Measurements from ENCODE around the gene YAF2. TPM values are rescaled to one million over a fixed set of nuclear protein-coding genes. Genes with fewer than 3 reads are reported as not detected.

Gene YAF2
- total and polyA plus RNA-seq, 2 donors, result 24.9 to 28.3 TPM

DNA sequence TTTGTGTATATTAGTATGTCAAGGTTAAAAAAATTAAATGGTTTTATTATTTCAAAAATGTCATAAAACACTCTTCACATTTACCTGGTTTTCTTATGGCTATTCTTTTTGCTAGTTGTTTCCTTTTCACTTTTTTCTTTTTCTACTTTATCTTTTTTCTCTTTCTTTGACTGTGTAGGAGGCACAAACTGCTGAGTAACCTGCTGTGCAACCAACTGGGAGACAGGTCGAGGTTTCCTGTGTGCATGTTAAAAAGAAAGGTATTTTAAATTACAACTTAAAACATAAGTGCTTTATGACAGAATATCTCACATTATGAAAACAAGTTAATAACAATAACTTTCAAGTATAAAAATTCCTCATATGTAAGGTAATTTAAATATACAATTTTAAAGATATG, 76.5 kb downstream of the YAF2 start:
- 27% methylated on average over 1 of the region's 1 CpG for WGBS
- no peak overlapping the region for H3K4me3 ChIP-seq (ENCODE audit: low read length in 2 of 2)
- DNase-seq (ENCODE audit: low read depth in 6 of 9, low spot score in 9 of 9), result no peak
- no peaks in the 10 kb centered on the region for H3K9me3 ChIP-seq (ENCODE audit: control insufficient read depth in 2 of 2, insufficient read depth in 1 of 2, low read length in 1 of 2)
- no peaks in the 10 kb centered on the region for H3K27me3 ChIP-seq (ENCODE audit: control insufficient read depth in 2 of 2, insufficient read depth in 1 of 2, low read length in 1 of 2)
- peaks cover 3 to 6% of the 10 kb centered on the region in 2 donors for H3K36me3 ChIP-seq (ENCODE audit: control insufficient read depth in 2 of 2, insufficient read depth in 2 of 2, low read length in 1 of 2)
- no peaks in the 10 kb centered on the region for H3K4me1 ChIP-seq (ENCODE audit: control insufficient read depth in 2 of 2, insufficient read depth in 2 of 2, low read length in 2 of 2)
- no peak overlapping the region for H3K27ac ChIP-seq (ENCODE audit: low read depth in 1 of 2, low read length in 1 of 2)

DNA sequence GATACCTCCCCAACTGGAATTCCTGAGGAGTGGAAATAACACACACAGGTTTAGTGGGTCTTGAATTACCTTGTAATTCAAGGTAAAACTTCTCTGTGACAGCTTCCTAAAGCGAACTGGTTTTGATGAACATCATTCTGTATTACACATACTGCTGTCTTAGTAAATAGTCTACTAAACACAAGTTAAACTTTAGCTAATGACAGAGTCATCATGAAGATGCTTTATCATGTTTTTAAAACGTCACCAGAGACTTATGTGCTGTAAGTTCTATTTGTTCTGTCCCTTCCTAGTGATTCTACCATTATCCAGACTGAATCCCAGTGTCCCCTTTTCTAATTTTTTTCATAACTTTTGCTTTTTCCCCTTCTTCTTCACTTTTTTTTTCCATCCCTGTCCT, 81.8 kb downstream of the YAF2 start:
- 61% methylated on average over 2 of the region's 2 CpGs for WGBS
- H3K27me3 ChIP-seq (ENCODE audit: control insufficient read depth in 2 of 2, insufficient read depth in 1 of 2, low read length in 1 of 2), result no peaks in the 10 kb centered on the region
- H3K36me3 ChIP-seq (ENCODE audit: control insufficient read depth in 2 of 2, insufficient read depth in 2 of 2, low read length in 1 of 2), result peaks cover 3 to 6% of the 10 kb centered on the region in 2 donors
- H3K27ac ChIP-seq (ENCODE audit: low read depth in 1 of 2, low read length in 1 of 2), result no peak overlapping the region
- no peak for DNase-seq (ENCODE audit: low read depth in 6 of 9, low spot score in 9 of 9)
- no peaks in the 10 kb centered on the region for H3K9me3 ChIP-seq (ENCODE audit: control insufficient read depth in 2 of 2, insufficient read depth in 1 of 2, low read length in 1 of 2)
- H3K4me1 ChIP-seq (ENCODE audit: control insufficient read depth in 2 of 2, insufficient read depth in 2 of 2, low read length in 2 of 2), result no peaks in the 10 kb centered on the region
- no peak overlapping the region for H3K4me3 ChIP-seq (ENCODE audit: low read length in 2 of 2)

DNA sequence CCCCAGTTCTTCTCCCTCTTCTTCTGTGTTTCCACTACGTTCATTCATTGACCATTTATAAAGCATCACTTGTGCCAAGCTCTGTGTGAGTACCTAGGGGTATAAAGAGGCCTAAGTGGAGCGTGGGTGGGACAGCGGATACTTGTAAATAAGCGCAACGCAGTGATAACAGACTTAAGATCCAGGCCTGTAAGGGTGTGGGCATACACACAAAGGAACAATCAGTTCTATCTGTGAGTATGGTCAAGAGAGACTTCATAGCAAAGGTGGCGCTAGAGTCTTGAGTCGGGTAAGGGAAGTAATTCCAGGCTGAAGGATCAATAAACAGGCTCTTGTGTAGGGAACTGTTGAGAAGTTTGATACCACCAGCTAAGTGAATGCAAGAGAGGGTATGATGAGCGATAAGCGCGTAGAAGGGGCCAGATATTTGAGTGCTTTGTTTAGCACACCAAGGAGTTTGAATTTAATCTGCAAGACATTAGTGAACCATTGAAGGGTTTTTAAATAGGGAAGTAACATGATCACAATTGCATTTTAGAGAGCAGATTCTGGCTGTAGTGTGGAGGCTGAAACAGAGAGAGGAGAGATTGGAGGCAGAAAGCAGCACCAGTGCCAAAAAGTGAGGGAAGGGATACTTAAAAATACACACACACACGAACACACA, 92.4 kb downstream of the YAF2 start:
- Histone ChIP-seq H3K27me3 (ENCODE audit: control insufficient read depth in 2 of 2, insufficient read depth in 1 of 2, low read length in 1 of 2) (peaks cover 0 to 2% of the 10 kb centered on the region in 2 donors), H3K4me3 (ENCODE audit: low read length in 2 of 2) (no peak overlapping the region), H3K4me1 (ENCODE audit: control insufficient read depth in 2 of 2, insufficient read depth in 2 of 2, low read length in 2 of 2) (peaks cover 7 to 9% of the 10 kb centered on the region in 2 donors), H3K27ac (ENCODE audit: low read depth in 1 of 2, low read length in 1 of 2) (no peak overlapping the region), H3K36me3 (ENCODE audit: control insufficient read depth in 2 of 2, insufficient read depth in 2 of 2, low read length in 1 of 2) (no peaks in the 10 kb centered on the region), H3K9me3 (ENCODE audit: control insufficient read depth in 2 of 2, insufficient read depth in 1 of 2, low read length in 1 of 2) (no peaks in the 10 kb centered on the region)
- no peak for DNase-seq (ENCODE audit: low read depth in 6 of 9, low spot score in 9 of 9)
- WGBS, result 95% methylated on average over 11 of the region's 11 CpGs

DNA sequence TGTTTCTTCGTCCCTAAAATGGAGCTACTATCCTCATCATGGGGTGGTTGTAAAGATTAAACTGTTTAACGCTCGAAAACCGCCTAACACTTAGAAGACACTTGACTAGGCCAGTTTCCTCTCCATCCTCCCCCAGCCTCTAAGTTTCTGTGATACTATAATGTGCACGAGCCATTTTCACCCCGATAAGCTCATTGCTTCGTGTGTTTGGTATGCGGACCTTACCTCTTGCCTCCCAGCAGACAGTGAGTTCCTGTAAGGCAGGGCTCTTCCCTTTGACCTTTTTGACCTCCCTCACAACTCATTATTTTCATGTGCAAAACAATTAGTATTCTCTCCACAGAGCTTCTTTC, 92.9 kb downstream of the YAF2 start:
- Histone ChIP-seq H3K4me1 (ENCODE audit: control insufficient read depth in 2 of 2, insufficient read depth in 2 of 2, low read length in 2 of 2) (peaks cover 7 to 9% of the 10 kb centered on the region in 2 donors), H3K4me3 (ENCODE audit: low read length in 2 of 2) (peak overlapping the region; percentile 52 to 79), H3K9me3 (ENCODE audit: control insufficient read depth in 2 of 2, insufficient read depth in 1 of 2, low read length in 1 of 2) (no peaks in the 10 kb centered on the region), H3K27ac (ENCODE audit: low read depth in 1 of 2, low read length in 1 of 2) (peak overlapping the region in 1 of 2 donors; percentile 41), H3K27me3 (ENCODE audit: control insufficient read depth in 2 of 2, insufficient read depth in 1 of 2, low read length in 1 of 2) (peaks cover 0 to 2% of the 10 kb centered on the region in 2 donors), H3K36me3 (ENCODE audit: control insufficient read depth in 2 of 2, insufficient read depth in 2 of 2, low read length in 1 of 2) (no peaks in the 10 kb centered on the region)
- WGBS, result 29% methylated on average over 8 of the region's 8 CpGs
- peak in 2 of 9 donors; percentile 22 to 26 for DNase-seq (ENCODE audit: low read depth in 6 of 9, low spot score in 9 of 9)

DNA sequence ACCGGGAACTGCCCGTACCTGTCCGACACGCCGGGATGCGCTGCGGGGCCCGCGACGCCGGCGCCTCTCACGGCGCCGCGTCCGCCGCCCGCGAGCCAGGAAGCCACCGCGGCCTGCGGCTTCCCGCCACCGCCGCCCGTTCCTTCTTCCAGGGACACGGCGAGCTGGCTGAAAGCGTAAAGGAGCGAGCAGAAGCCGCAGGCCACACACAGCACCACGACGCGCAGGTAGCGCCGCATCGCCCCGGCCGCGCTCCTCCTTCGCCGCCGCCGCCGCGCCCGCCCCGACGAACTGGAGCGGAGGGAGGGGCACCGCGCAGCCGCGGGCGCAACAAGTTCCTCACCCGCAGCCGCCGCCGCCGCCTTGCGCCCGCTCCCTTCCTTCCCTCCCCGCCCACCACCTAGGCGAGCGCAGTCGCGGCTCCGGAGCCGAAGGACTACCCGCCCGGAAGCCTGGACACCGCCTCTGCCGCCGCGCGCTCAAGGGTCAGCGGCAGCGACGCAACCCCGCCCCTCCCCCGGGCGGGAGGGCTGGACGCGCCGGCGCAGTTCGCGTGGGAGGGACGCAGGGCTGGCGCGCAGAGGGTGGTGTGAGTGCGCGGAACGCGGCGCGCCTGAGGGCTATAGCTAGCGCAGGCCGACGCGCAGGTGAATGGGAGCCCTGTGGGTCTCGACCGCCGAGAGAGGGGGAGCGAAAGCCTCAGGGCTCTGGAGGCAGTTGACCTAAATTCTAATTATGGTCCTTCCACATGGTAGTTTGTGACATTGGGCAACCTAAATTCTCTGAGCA, 93.4 kb downstream of the YAF2 start, which contains the start of gene GXYLT1:
GXYLT1 (minus strand) TSS at position 467 of the 789 bp plus-strand sequence; CDS start at position 239, 228 bp downstream.
- H3K27me3 ChIP-seq (ENCODE audit: control insufficient read depth in 2 of 2, insufficient read depth in 1 of 2, low read length in 1 of 2), result peaks cover 0 to 2% of the 10 kb centered on the region in 2 donors
- WGBS, result under 1% methylated on average over 106 of the region's 106 CpGs
- no peaks in the 10 kb centered on the region for H3K9me3 ChIP-seq (ENCODE audit: control insufficient read depth in 2 of 2, insufficient read depth in 1 of 2, low read length in 1 of 2)
- DNase-seq (ENCODE audit: low read depth in 6 of 9, low spot score in 9 of 9), result peak in 8 of 9 donors; percentile 30 to 81 (median 63)
- H3K36me3 ChIP-seq (ENCODE audit: control insufficient read depth in 2 of 2, insufficient read depth in 2 of 2, low read length in 1 of 2), result no peaks in the 10 kb centered on the region
- H3K4me1 ChIP-seq (ENCODE audit: control insufficient read depth in 2 of 2, insufficient read depth in 2 of 2, low read length in 2 of 2), result peaks cover 7 to 9% of the 10 kb centered on the region in 2 donors
- peak within 1 kb of the TSS; percentile 41 to 83 for H3K27ac ChIP-seq (ENCODE audit: low read depth in 1 of 2, low read length in 1 of 2)
- H3K4me3 ChIP-seq (ENCODE audit: low read length in 2 of 2), result peak within 1 kb of the TSS; percentile 52 to 79

DNA sequence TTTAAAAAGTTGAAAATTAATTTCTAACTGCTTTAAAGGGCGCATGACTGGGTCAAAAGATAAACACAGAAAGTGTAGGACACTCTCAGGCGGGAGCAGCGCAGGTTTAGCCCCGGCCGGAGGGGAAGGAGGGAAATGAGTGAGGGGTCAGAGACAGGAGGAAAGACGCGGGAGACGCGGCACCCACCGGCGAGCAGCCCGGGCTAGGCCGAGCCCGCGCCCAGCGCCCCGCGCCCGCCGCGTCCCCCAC, 94.0 kb downstream of the YAF2 start:
- 1% methylated on average over 21 of the region's 21 CpGs for WGBS
- peak in 1 of 9 donors; percentile 16 for DNase-seq (ENCODE audit: low read depth in 6 of 9, low spot score in 9 of 9)
- H3K4me1 ChIP-seq (ENCODE audit: control insufficient read depth in 2 of 2, insufficient read depth in 2 of 2, low read length in 2 of 2), result peaks cover 7 to 9% of the 10 kb centered on the region in 2 donors
- H3K9me3 ChIP-seq (ENCODE audit: control insufficient read depth in 2 of 2, insufficient read depth in 1 of 2, low read length in 1 of 2), result no peaks in the 10 kb centered on the region
- peaks cover 0 to 2% of the 10 kb centered on the region in 2 donors for H3K27me3 ChIP-seq (ENCODE audit: control insufficient read depth in 2 of 2, insufficient read depth in 1 of 2, low read length in 1 of 2)
- peak overlapping the region; percentile 52 to 79 for H3K4me3 ChIP-seq (ENCODE audit: low read length in 2 of 2)
- H3K27ac ChIP-seq (ENCODE audit: low read depth in 1 of 2, low read length in 1 of 2), result peak overlapping the region; percentile 7 to 83
- H3K36me3 ChIP-seq (ENCODE audit: control insufficient read depth in 2 of 2, insufficient read depth in 2 of 2, low read length in 1 of 2), result no peaks in the 10 kb centered on the region

DNA sequence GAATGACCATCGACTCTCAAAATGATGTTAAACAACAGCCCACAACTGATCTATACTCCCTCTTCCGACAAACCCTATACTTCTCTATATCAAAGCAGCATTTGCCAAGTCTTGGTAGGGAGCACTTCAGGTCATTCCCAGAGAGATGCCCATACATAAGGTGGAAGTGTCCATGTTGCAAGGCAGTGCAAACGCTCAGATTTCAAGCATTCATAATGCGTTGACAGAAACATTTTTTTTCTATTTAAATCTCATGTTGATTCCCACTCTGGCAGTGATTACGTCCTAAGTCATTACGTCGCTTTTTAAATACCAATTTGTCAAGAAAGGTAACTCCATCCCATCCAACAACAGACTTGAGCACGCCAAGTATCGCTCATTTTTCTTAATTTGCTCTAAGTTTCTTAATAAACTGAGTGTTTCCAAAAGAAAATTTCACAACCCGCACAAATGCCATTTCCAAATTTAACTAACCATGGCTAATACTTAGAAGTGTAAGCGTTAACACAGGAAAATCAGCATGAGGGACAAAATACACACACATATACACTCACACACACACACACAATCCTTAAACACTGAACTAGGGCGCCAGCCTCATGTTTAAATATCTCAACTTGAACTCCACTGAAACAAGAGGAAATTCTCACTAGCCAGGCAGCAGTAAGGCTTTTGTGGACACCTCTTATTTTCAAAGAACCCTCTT, 94.4 kb downstream of the YAF2 start:
- WGBS, result 28% methylated on average over 12 of the region's 12 CpGs
- Histone ChIP-seq H3K36me3 (ENCODE audit: control insufficient read depth in 2 of 2, insufficient read depth in 2 of 2, low read length in 1 of 2) (no peaks in the 10 kb centered on the region), H3K27me3 (ENCODE audit: control insufficient read depth in 2 of 2, insufficient read depth in 1 of 2, low read length in 1 of 2) (peaks cover 0 to 2% of the 10 kb centered on the region in 2 donors), H3K4me3 (ENCODE audit: low read length in 2 of 2) (peak overlapping the region; percentile 52 to 79), H3K27ac (ENCODE audit: low read depth in 1 of 2, low read length in 1 of 2) (peak overlapping the region in 1 of 2 donors; percentile 7), H3K4me1 (ENCODE audit: control insufficient read depth in 2 of 2, insufficient read depth in 2 of 2, low read length in 2 of 2) (peaks cover 7 to 9% of the 10 kb centered on the region in 2 donors), H3K9me3 (ENCODE audit: control insufficient read depth in 2 of 2, insufficient read depth in 1 of 2, low read length in 1 of 2) (no peaks in the 10 kb centered on the region)
- DNase-seq (ENCODE audit: low read depth in 6 of 9, low spot score in 9 of 9), result peak in 3 of 9 donors; percentile 7 to 50 (median 22)

DNA sequence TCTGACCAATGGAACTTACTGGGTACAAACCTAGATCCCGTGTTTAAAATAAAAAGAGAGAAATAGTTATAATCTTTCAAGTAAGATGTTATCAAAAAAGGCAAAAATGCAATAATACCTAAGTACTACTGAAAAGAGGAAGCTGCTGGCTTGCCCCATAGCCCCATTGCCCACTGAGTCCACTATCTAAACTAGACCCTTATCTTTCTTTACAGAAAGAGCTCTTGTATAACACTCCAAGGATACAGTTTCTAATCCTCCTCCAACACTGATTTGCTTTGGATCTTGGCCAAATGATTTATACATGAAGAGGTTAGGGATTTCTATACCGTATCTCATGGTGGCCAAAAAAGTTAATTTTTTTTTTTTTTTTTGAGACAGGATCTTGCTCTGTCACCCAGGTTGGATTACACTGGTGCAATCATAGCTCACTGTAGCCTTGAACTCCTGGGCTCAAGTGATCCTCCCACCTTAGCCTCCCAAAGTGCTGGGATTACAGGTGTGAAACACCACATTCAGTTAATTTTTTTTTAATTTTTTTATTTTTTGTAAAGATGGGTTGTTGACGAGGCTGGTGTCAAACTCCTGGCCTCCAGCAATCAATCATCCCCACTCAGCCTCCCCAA, 96.0 kb downstream of the YAF2 start:
- 96% methylated on average over 3 of the region's 3 CpGs for WGBS
- H3K4me1 ChIP-seq (ENCODE audit: control insufficient read depth in 2 of 2, insufficient read depth in 2 of 2, low read length in 2 of 2), result peaks cover 7 to 9% of the 10 kb centered on the region in 2 donors

More for the DNA sequence above, 96.0 kb downstream of the YAF2 start:
- Histone ChIP-seq H3K4me3 (ENCODE audit: low read length in 2 of 2) (no peak overlapping the region), H3K27ac (ENCODE audit: low read depth in 1 of 2, low read length in 1 of 2) (no peak overlapping the region), H3K9me3 (ENCODE audit: control insufficient read depth in 2 of 2, insufficient read depth in 1 of 2, low read length in 1 of 2) (no peaks in the 10 kb centered on the region), H3K36me3 (ENCODE audit: control insufficient read depth in 2 of 2, insufficient read depth in 2 of 2, low read length in 1 of 2) (no peaks in the 10 kb centered on the region), H3K27me3 (ENCODE audit: control insufficient read depth in 2 of 2, insufficient read depth in 1 of 2, low read length in 1 of 2) (peaks cover 0 to 2% of the 10 kb centered on the region in 2 donors)
- no peak for DNase-seq (ENCODE audit: low read depth in 6 of 9, low spot score in 9 of 9)
